PC-9 (cell line): ENCODE data around the gene ST3GAL2.

Source experiments
- EZH2 ChIP-seq: fragments of 200-600 bp; sonication (generic); IDR thresholded peaks from 2 replicates; pipeline ENCODE4 v1.8.0; 2017; ENCODE audit warnings: antibody characterized with exemption, low read depth
- TF ChIP-seq, protein P1 (sequence below): fragments of 200-600 bp; sonication (generic); conservative IDR thresholded peaks from 2 replicates; pipeline ENCODE4 v1.6.1; 2017; ENCODE audit warnings: mixed run types, antibody characterized with exemption, mild to moderate bottlenecking, moderate library complexity

DNA sequence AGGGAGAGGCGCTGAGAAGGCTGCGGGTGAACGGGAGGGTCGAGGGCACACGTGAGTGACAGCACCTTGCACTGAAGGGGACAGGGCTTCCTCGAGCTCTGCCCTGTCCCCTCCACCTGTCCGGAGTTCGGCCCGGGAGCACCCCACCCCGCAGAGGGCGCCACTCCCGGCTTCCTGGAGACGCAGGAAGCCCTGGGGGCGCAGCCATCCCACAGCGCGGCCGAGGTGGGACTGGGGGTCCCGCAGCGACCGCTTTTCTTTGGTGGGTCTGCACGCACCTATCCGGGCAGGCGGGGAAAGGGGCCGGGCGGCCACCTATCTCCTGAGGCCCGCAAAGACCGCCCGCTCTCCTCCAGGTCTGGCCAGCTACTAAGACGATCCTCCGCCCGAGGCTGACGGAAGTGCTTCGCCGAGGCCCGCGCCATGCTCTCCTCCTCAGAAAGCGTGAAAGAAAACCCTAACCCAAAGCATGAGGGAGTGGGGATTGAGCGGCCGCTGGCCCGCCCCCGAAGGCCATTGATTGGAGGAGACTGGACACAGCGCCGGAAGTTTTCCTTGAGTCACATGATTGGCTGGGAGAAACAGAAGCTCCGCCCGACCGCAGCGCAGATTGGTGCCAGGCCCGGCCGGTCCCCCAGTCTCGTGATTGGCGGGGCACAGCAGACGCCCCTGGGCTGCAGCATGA is 57.8 kb downstream of the ST3GAL2 start:
- TF ChIP-seq EZH2, result no peak
- TF ChIP-seq, protein P1, sequence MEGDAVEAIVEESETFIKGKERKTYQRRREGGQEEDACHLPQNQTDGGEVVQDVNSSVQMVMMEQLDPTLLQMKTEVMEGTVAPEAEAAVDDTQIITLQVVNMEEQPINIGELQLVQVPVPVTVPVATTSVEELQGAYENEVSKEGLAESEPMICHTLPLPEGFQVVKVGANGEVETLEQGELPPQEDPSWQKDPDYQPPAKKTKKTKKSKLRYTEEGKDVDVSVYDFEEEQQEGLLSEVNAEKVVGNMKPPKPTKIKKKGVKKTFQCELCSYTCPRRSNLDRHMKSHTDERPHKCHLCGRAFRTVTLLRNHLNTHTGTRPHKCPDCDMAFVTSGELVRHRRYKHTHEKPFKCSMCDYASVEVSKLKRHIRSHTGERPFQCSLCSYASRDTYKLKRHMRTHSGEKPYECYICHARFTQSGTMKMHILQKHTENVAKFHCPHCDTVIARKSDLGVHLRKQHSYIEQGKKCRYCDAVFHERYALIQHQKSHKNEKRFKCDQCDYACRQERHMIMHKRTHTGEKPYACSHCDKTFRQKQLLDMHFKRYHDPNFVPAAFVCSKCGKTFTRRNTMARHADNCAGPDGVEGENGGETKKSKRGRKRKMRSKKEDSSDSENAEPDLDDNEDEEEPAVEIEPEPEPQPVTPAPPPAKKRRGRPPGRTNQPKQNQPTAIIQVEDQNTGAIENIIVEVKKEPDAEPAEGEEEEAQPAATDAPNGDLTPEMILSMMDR, result peak; percentile 50
